Thyroid gland (tissue), 4 donors: Measurements from ENCODE around the gene BCL6. TPM values are rescaled to one million over a fixed set of nuclear protein-coding genes. Genes with fewer than 3 reads are reported as not detected.
"Not testable (repeated sequence)": the region's sequence is repeated elsewhere in the genome, so short reads cannot be mapped to it uniquely, and the experiment has no call there.

Source experiments
- DNase-seq, 2 donors: peaks; one replicate each; pipeline ENCODE4 v3.0.0-alpha.2; 2019
- H3K27ac ChIP-seq, 3 donors: fragments of 200-600 bp; sonication (generic); 1 replicate in 2 of 3; 2 replicates in 1 of 3; pipeline ENCODE4 v1.5.1; 2016 to 2019; ENCODE audit warnings: mild to moderate bottlenecking in 1 of 3, moderate library complexity in 1 of 3
- H3K27me3 ChIP-seq: fragments of 200-600 bp; sonication (generic); one replicate; pipeline ENCODE4 v1.5.1; 2019
- H3K36me3 ChIP-seq, 2 donors: fragments of 200-600 bp; sonication (generic); one replicate each; pipeline ENCODE4 v1.5.1; 2016 to 2019
- H3K4me1 ChIP-seq, 2 donors: fragments of 200-600 bp; sonication (generic); one replicate each; pipeline ENCODE4 v1.5.1; 2017 to 2019
- H3K4me3 ChIP-seq, 3 donors: fragments of 200-600 bp; sonication (generic); replicated peaks in 1 of 3; 1 replicate in 2 of 3; 2 replicates in 1 of 3; pipeline ENCODE4 v1.5.1; 2016; ENCODE audit warnings: mild to moderate bottlenecking in 1 of 3
- H3K9me3 ChIP-seq: fragments of 200-600 bp; sonication (generic); one replicate; pipeline ENCODE4 v1.5.1; 2017
- CTCF ChIP-seq, 6 experiments: fragments of 200-600 bp in 3 of 6; fragments of 450-650 bp in 3 of 6; sonication (generic) in 3 of 6; IDR thresholded peaks; one replicate each; pipeline ENCODE4 v1.5.1; 2016 to 2019; ENCODE audit warnings: antibody characterized with exemption in 6 of 6, mild to moderate bottlenecking in 2 of 6, inconsistent platforms in 1 of 6, moderate library complexity in 1 of 6
- POLR2A ChIP-seq, 2 donors: fragments of 450-650 bp; IDR thresholded peaks; one replicate each; pipeline ENCODE4 v1.6.1; 2017; ENCODE audit warnings: antibody characterized with exemption in 2 of 2, mild to moderate bottlenecking in 2 of 2, moderate library complexity in 1 of 2
- WGBS, 2 donors: methylation state at CpG; one replicate each; pipeline ENCODE4 v1.1.5; 2017; 5-methylcytosine and 5-hydroxymethylcytosine counted together
- intact Hi-C: fragments of 100-400 bp; cut with DNase I; formaldehyde crosslinking; loops from one replicate; pipeline ENCODE4 v1.15.1; 2023
- total RNA-seq, 4 donors: library from RNA; depleted of rRNA; stranded (reverse); fragments of >200 nt; gene quantifications; one replicate each; pipeline ENCODE4 v1.2.3, GENCODE V29; 2016

BCL6 gene
- total RNA-seq, 4 donors from 2014 or later, result 40.3 to 109 (median 67.2) TPM

GRCh38 chr3:187684880-187685279 is 60.4 kb downstream of the BCL6 start:
- 70 to 78% methylated on average over 2 of the region's 2 CpGs for WGBS, 2 donors
- Histone ChIP-seq H3K27me3 (no peaks in the 10 kb centered on the region), H3K4me1 (no peaks in the 10 kb centered on the region), H3K27ac (no peak overlapping the region), H3K4me3 (no peak overlapping the region), H3K9me3 (no peaks in the 10 kb centered on the region), H3K36me3 (no peaks in the 10 kb centered on the region)
- no peak for DNase-seq
- intact Hi-C loops, result no loop called here
- TF ChIP-seq CTCF (IDR thresholded peaks at IDR 0.05), result no peak
- TF ChIP-seq POLR2A (IDR thresholded peaks at IDR 0.05), result no peak

- Histone ChIP-seq H3K27ac (no peak overlapping the region), H3K4me3 (no peak overlapping the region), H3K4me1 (no peaks in the 10 kb centered on the region), H3K27me3 (no peaks in the 10 kb centered on the region), H3K9me3 (no peaks in the 10 kb centered on the region), H3K36me3 (no peaks in the 10 kb centered on the region)
- 92 to 100% methylated on average over 1 of the region's 1 CpG for WGBS, 2 donors
- TF ChIP-seq CTCF (IDR thresholded peaks at IDR 0.05), result no peak
- no peak for TF ChIP-seq POLR2A (IDR thresholded peaks at IDR 0.05)
- DNase-seq, result no peak
- intact Hi-C loops, result no loop called here
These were observed 60.8 kb downstream of the BCL6 start for GRCh38 chr3:187684444-187684843.

GRCh38 chr3:187681756-187682155 is 63.5 kb downstream of the BCL6 start:
- intact Hi-C loops, DNase-seq, H3K4me3 ChIP-seq, H3K9me3 ChIP-seq, H3K4me1 ChIP-seq, H3K36me3 ChIP-seq, H3K27ac ChIP-seq, H3K27me3 ChIP-seq: not testable (repeated sequence)
- WGBS, 2 donors, result 75 to 81% methylated on average over 11 of the region's 11 CpGs

- no peak for TF ChIP-seq POLR2A (IDR thresholded peaks at IDR 0.05)
- peak; percentile 81 to 99 (median 89) for TF ChIP-seq CTCF (IDR thresholded peaks at IDR 0.05)
- no peaks in the 10 kb centered on the region for H3K27me3 ChIP-seq
- intact Hi-C loops, result loop anchor here (2.0 to 10.0 kb wide), 2 partner anchors 361 to 455 kb away; no protein-coding TSS in a partner anchor
- no peak overlapping the region for H3K4me3 ChIP-seq
- H3K27ac ChIP-seq, result no peak overlapping the region
- H3K4me1 ChIP-seq, result no peaks in the 10 kb centered on the region
- H3K36me3 ChIP-seq, result no peaks in the 10 kb centered on the region
- H3K9me3 ChIP-seq, result no peaks in the 10 kb centered on the region
- WGBS, 2 donors, result 27 to 28% methylated on average over 7 of the region's 7 CpGs
- peak; percentile 76 to 82 for DNase-seq
These were observed 65.5 kb downstream of the BCL6 start for GRCh38 chr3:187679638-187680396.

- H3K9me3 ChIP-seq, result no peaks in the 10 kb centered on the region
- intact Hi-C loops, result loop anchor here (2.0 to 10.0 kb wide), 2 partner anchors 360 to 454 kb away; no protein-coding TSS in a partner anchor
- no peaks in the 10 kb centered on the region for H3K4me1 ChIP-seq
- no peak overlapping the region for H3K4me3 ChIP-seq
- H3K27me3 ChIP-seq, result no peaks in the 10 kb centered on the region
- no peak overlapping the region for H3K27ac ChIP-seq
- 20 to 22% methylated on average over 5 of the region's 5 CpGs for WGBS, 2 donors
- DNase-seq, result peak; percentile 24 to 39
- no peaks in the 10 kb centered on the region for H3K36me3 ChIP-seq
- peak in 3 of 6 experiments; percentile 48 to 67 (median 59) for TF ChIP-seq CTCF (IDR thresholded peaks at IDR 0.05)
- TF ChIP-seq POLR2A (IDR thresholded peaks at IDR 0.05), result no peak
These were observed 66.5 kb downstream of the BCL6 start for GRCh38 chr3:187678726-187679268.
